ENCODE results near the gene HSPB3.
"Not testable (repeated sequence)": the region's sequence is repeated elsewhere in the genome, so short reads cannot be mapped to it uniquely, and the experiment has no call there.

Gene HSPB3

GRCh38 chr5:54457094-54457862 lies 1.8 kb downstream of the HSPB3 start:
- DNase-seq (ENCODE audit: low read depth), result no peak

- no peak for DNase-seq (ENCODE audit: low read depth)
These were observed 2.7 kb downstream of the HSPB3 start for GRCh38 chr5:54458221-54458620.

- DNase-seq (ENCODE audit: low read depth), result no peak
These were observed 4.9 kb downstream of the HSPB3 start for GRCh38 chr5:54460181-54460919.

- DNase-seq (ENCODE audit: low read depth), result no peak
These were observed 6.8 kb downstream of the HSPB3 start for GRCh38 chr5:54462281-54462680.

GRCh38 chr5:54463713-54464112 lies 8.2 kb downstream of the HSPB3 start:
- DNase-seq (ENCODE audit: low read depth), result no peak

- DNase-seq (ENCODE audit: low read depth), result no peak
These were observed 14.1 kb downstream of the HSPB3 start for GRCh38 chr5:54469622-54470021.

GRCh38 chr5:54470128-54470527 lies 14.6 kb downstream of the HSPB3 start:
- no peak for DNase-seq (ENCODE audit: low read depth)

- no peak for DNase-seq (ENCODE audit: low read depth)
These were observed 15.2 kb downstream of the HSPB3 start for GRCh38 chr5:54470677-54471076.

- DNase-seq (ENCODE audit: low read depth), result no peak
These were observed 15.9 kb downstream of the HSPB3 start for GRCh38 chr5:54471398-54471797.

- no peak for DNase-seq (ENCODE audit: low read depth)
These were observed 21.2 kb downstream of the HSPB3 start for GRCh38 chr5:54476682-54477081.

- DNase-seq (ENCODE audit: low read depth), result no peak
These were observed 22.5 kb downstream of the HSPB3 start for GRCh38 chr5:54477941-54478478.

GRCh38 chr5:54480296-54480695 lies 24.8 kb downstream of the HSPB3 start:
- no peak for DNase-seq (ENCODE audit: low read depth)

- DNase-seq (ENCODE audit: low read depth), result no peak
These were observed 28.9 kb downstream of the HSPB3 start for GRCh38 chr5:54484219-54484894.

- DNase-seq (ENCODE audit: low read depth), result not testable (repeated sequence)
These were observed 30.2 kb downstream of the HSPB3 start for GRCh38 chr5:54485659-54486058.

GRCh38 chr5:54489648-54489979 lies 34.1 kb downstream of the HSPB3 start:
- not testable (repeated sequence) for DNase-seq (ENCODE audit: low read depth)

- no peak for DNase-seq (ENCODE audit: low read depth)
These were observed 35.8 kb downstream of the HSPB3 start for GRCh38 chr5:54491326-54491725.

GRCh38 chr5:54492178-54492577 lies 36.7 kb downstream of the HSPB3 start:
- DNase-seq (ENCODE audit: low read depth), result no peak

GRCh38 chr5:54495027-54495426 lies 39.5 kb downstream of the HSPB3 start:
- no peak for DNase-seq (ENCODE audit: low read depth)
